Activated CD8-positive, alpha-beta memory T cell treated with anti-CD3 and anti-CD28 coated beads, Interleukin-2, amount 50 U/mL, for 1 hour (primary cell): ENCODE data around the gene LYPLA2.

Source experiments
- DNase-seq: peaks from one replicate; pipeline ENCODE4 v3.0.0-alpha.2; 2020; ENCODE audit errors: extremely low read depth

LYPLA2 gene

GRCh38 chr1:23837908-23838307, 47.0 kb downstream of the LYPLA2 start:
- no peak for DNase-seq

- peak; percentile 45 for DNase-seq
Measured at GRCh38 chr1:23838401-23838866, 47.5 kb downstream of the LYPLA2 start.

GRCh38 chr1:23843644-23844043, 52.7 kb downstream of the LYPLA2 start:
- DNase-seq = no peak
